GM18499 (cell line): ENCODE data around the gene OR10H3.
"Not testable (repeated sequence)": the region's sequence is repeated elsewhere in the genome, so short reads cannot be mapped to it uniquely, and the experiment has no call there.

Source experiments
- ATAC-seq: cut with Tn5 transposase; IDR thresholded peaks from one replicate; pipeline ENCODE4 v1.9.1; 2021; ENCODE audit warnings: moderate number of reproducible peaks; ENCODE audit not compliant: insufficient read depth, unreplicated experiment

Gene OR10H3

GRCh38 chr19:15776991-15777970 is 39.5 kb downstream of the OR10H3 start:
- ATAC-seq: no peak

GRCh38 chr19:15779756-15780476 is 42.1 kb downstream of the OR10H3 start:
- ATAC-seq: no peak

GRCh38 chr19:15780610-15781418 is 43.0 kb downstream of the OR10H3 start:
- ATAC-seq: no peak

- ATAC-seq: no peak
Measured at GRCh38 chr19:15781661-15782060, 43.9 kb downstream of the OR10H3 start.

- ATAC-seq: no peak
Measured at GRCh38 chr19:15782211-15782610, 44.4 kb downstream of the OR10H3 start.

GRCh38 chr19:15782896-15783295 is 45.1 kb downstream of the OR10H3 start:
- not testable (repeated sequence) for ATAC-seq

- ATAC-seq: no peak
Measured at GRCh38 chr19:15787611-15788155, 49.9 kb downstream of the OR10H3 start, which contains the start of gene OR10H5. Gene OR10H5, plus strand, starts transcription at chr19:15787661. Its CDS starts 6,388 bp downstream, at chr19:15794049.

GRCh38 chr19:15788594-15789270 is 50.9 kb downstream of the OR10H3 start:
- no peak for ATAC-seq

- ATAC-seq: no peak
Measured at GRCh38 chr19:15790096-15790495, 52.3 kb downstream of the OR10H3 start.
